ENCODE measurements around the gene ATF2. TPM values are rescaled to one million over a fixed set of nuclear protein-coding genes. Genes with fewer than 3 reads are reported as not detected.

Gene ATF2
- total and polyA plus RNA-seq, 2 of the 4 experiments (the other 2 are of a cell fraction): 23.2 to 60.0 TPM

DNA sequence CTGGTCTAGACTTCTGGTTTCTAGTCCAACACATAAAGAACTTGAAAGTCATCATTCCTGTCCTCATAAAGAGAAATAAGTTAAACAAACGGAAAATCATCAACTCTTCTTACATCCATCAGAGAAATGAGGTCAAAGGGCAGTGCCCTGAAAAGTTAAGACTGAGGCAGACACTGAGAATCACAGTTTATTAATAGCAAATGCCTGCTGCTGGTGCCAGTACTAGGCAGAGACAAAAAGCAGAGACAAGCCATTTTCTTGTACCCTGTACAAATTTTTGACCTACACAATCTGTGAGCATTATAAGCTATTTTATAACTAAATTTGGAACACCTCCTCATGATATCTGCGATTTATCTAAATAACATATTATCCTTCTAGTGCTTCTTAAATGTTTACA lies 36.8 kb downstream of the ATF2 start:
- Histone ChIP-seq H3K27me3 (ENCODE audit: control insufficient read depth, insufficient read depth, low read length) (no peaks in the 10 kb centered on the region), H3K4me3 (ENCODE audit: insufficient read depth, low read depth, low read length) (no peak overlapping the region), H3K9me3 (ENCODE audit: control insufficient read depth, insufficient read depth, low read length) (no peaks in the 10 kb centered on the region), H2BK5ac (ENCODE audit: low read depth, low read length, poor library complexity, severe bottlenecking) (no peak overlapping the region), H3K36me3 (ENCODE audit: control insufficient read depth, insufficient read depth, low read length) (peaks cover 11% of the 10 kb centered on the region; the same call in 1 of the 2 replicates), H2AK5ac (ENCODE audit: low read depth, low read length) (no peak overlapping the region), H3K56ac (ENCODE audit: extremely low read depth, insufficient read depth, low read length) (no peak overlapping the region), H3K79me1 (ENCODE audit: low read depth in 1 of 2, low read length in 2 of 2) (peaks cover 8 to 17% of the 10 kb centered on the region in 2 experiments; a peak in 3 of 4 replicates), H2AK9ac (replicated peaks; ENCODE audit: low read depth, low read length, poor library complexity) (no peak overlapping the region), H3K4ac (ENCODE audit: low read depth, low read length) (no peak overlapping the region), H4K8ac (ENCODE audit: low read depth in 2 of 2, low read length in 2 of 2) (no peak overlapping the region), H2BK120ac (ENCODE audit: low read depth, low read length) (no peak overlapping the region), H3K14ac (replicated peaks; ENCODE audit: low read depth, low read length) (no peak overlapping the region), H2BK15ac (ENCODE audit: low read depth, low read length) (no peak overlapping the region), H3K9ac (ENCODE audit: low read depth, low read length) (no peak overlapping the region), H4K91ac (ENCODE audit: insufficient read depth, low read depth, low read length) (no peak overlapping the region), H3K27ac (ENCODE audit: insufficient read depth, low read length) (no peak overlapping the region), H2BK20ac (ENCODE audit: low read depth, low read length) (no peak overlapping the region), H3K4me2 (ENCODE audit: low read depth, low read length) (no peak overlapping the region), H4K20me1 (ENCODE audit: insufficient read depth, low read length) (no peaks in the 10 kb centered on the region; the same call in 1 of the 2 replicates), H4K5ac (ENCODE audit: low read depth, low read length) (no peak overlapping the region), H3K9me1 (ENCODE audit: insufficient read depth, low read length) (0 out of 2 replicates have a peak, but pooled peaks cover 4% of the 10 kb centered on the region), H3K18ac (ENCODE audit: low read depth, low read length) (no peak overlapping the region), H3K23ac (ENCODE audit: low read depth, low read length) (no peak overlapping the region), H2AFZ (replicated peaks; ENCODE audit: low read length, poor library complexity) (no peak overlapping the region), H3K4me1 (ENCODE audit: control insufficient read depth, insufficient read depth, low read length) (no peaks in the 10 kb centered on the region)
- no CpG with 5 or more reads among the region's 2 CpGs for WGBS, 2 experiments (ENCODE audit: extremely low coverage in 2 of 2, insufficient read length in 1 of 2)
- dilution Hi-C loops (cut with HindIII; ENCODE audit: low sequenced_read_pairs, unreplicated experiment): no loop called here
- in situ Hi-C loops (cut with MboI; ENCODE audit: low sequenced_read_pairs): no loop called here
- ATAC-seq (ENCODE audit: low read depth) (no peak), DNase-seq (no peak)
- ChIA-PET POLR2A (ENCODE audit: unreplicated experiment) (no interaction called here), CTCF (interaction anchor here (0.9 kb wide), 1 partner anchor 9 kb away, joined by 3 read pairs; no protein-coding TSS in a partner anchor)
- TF ChIP-seq CEBPB (IDR thresholded peaks at IDR 0.05; ENCODE audit: low read depth, low read length): no peak
- TF ChIP-seq, protein P1, sequence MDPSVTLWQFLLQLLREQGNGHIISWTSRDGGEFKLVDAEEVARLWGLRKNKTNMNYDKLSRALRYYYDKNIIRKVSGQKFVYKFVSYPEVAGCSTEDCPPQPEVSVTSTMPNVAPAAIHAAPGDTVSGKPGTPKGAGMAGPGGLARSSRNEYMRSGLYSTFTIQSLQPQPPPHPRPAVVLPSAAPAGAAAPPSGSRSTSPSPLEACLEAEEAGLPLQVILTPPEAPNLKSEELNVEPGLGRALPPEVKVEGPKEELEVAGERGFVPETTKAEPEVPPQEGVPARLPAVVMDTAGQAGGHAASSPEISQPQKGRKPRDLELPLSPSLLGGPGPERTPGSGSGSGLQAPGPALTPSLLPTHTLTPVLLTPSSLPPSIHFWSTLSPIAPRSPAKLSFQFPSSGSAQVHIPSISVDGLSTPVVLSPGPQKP (IDR thresholded peaks at IDR 0.05; ENCODE audit: borderline replicate concordance, low read depth, low read length): no peak
- no peak for TF ChIP-seq SMC3 (IDR thresholded peaks at IDR 0.05; ENCODE audit: low read depth, low read length)
- TF ChIP-seq RFX5 (IDR thresholded peaks at IDR 0.05; ENCODE audit: low read depth, low read length): no peak
- TF ChIP-seq, protein P2, sequence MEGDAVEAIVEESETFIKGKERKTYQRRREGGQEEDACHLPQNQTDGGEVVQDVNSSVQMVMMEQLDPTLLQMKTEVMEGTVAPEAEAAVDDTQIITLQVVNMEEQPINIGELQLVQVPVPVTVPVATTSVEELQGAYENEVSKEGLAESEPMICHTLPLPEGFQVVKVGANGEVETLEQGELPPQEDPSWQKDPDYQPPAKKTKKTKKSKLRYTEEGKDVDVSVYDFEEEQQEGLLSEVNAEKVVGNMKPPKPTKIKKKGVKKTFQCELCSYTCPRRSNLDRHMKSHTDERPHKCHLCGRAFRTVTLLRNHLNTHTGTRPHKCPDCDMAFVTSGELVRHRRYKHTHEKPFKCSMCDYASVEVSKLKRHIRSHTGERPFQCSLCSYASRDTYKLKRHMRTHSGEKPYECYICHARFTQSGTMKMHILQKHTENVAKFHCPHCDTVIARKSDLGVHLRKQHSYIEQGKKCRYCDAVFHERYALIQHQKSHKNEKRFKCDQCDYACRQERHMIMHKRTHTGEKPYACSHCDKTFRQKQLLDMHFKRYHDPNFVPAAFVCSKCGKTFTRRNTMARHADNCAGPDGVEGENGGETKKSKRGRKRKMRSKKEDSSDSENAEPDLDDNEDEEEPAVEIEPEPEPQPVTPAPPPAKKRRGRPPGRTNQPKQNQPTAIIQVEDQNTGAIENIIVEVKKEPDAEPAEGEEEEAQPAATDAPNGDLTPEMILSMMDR (conservative IDR thresholded peaks at IDR 0.05; ENCODE audit: low read depth, low read length): no peak
- TF ChIP-seq, protein P3, sequence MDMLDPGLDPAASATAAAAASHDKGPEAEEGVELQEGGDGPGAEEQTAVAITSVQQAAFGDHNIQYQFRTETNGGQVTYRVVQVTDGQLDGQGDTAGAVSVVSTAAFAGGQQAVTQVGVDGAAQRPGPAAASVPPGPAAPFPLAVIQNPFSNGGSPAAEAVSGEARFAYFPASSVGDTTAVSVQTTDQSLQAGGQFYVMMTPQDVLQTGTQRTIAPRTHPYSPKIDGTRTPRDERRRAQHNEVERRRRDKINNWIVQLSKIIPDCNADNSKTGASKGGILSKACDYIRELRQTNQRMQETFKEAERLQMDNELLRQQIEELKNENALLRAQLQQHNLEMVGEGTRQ (IDR thresholded peaks at IDR 0.05; ENCODE audit: low read depth, low read length): no peak
- TF ChIP-seq MAZ (IDR thresholded peaks at IDR 0.05; ENCODE audit: borderline replicate concordance, low read depth, low read length): no peak
- TF ChIP-seq CHD1 (IDR thresholded peaks at IDR 0.05; ENCODE audit: low read depth, low read length): no peak
- TF ChIP-seq NFE2L2 (IDR thresholded peaks at IDR 0.05; ENCODE audit: low read depth, low read length): no peak
- no peak for TF ChIP-seq POLR2A (IDR thresholded peaks at IDR 0.05; ENCODE audit: low read depth, low read length)
- TF ChIP-seq RAD21 (IDR thresholded peaks at IDR 0.05; ENCODE audit: low read length): no peak
- TF ChIP-seq MXI1 (IDR thresholded peaks at IDR 0.05; ENCODE audit: borderline replicate concordance, low read depth, low read length): no peak
- TF ChIP-seq RCOR1 (IDR thresholded peaks at IDR 0.05; ENCODE audit: insufficient replicate concordance, low read length): no peak
- no TSS peak for BruUV-seq (replicated peaks)
- intact Hi-C loops (cut with micrococcal nuclease): no loop called here

All from IMR-90 (cell line).